ENCODE measurements around the gene DIS3L2.

DIS3L2 gene

GRCh38 chr2:231961349-231962166, at the start of gene DIS3L2:
Gene DIS3L2, plus strand, starts transcription at chr2:231961713. Its CDS starts 53,215 bp downstream, at chr2:232014928.
- peak; percentile 52 for DNase-seq (ENCODE audit: low read depth)

- DNase-seq (ENCODE audit: low read depth), result no peak
Measured at GRCh38 chr2:231914077-231914690, 47.3 kb upstream of the DIS3L2 start.

- no peak for DNase-seq (ENCODE audit: low read depth)
Measured at GRCh38 chr2:231917280-231918066, 44.0 kb upstream of the DIS3L2 start.

- no peak for DNase-seq (ENCODE audit: low read depth)
Measured at GRCh38 chr2:231918501-231919330, 42.8 kb upstream of the DIS3L2 start.

GRCh38 chr2:231919341-231920035, 42.0 kb upstream of the DIS3L2 start:
- DNase-seq (ENCODE audit: low read depth), result no peak

GRCh38 chr2:231920366-231920765, 41.1 kb upstream of the DIS3L2 start:
- no peak for DNase-seq (ENCODE audit: low read depth)

- no peak for DNase-seq (ENCODE audit: low read depth)
Measured at GRCh38 chr2:231920795-231921194, 40.7 kb upstream of the DIS3L2 start.

GRCh38 chr2:231922311-231923009, 39.1 kb upstream of the DIS3L2 start:
- no peak for DNase-seq (ENCODE audit: low read depth)

- no peak for DNase-seq (ENCODE audit: low read depth)
Measured at GRCh38 chr2:231923010-231923344, 38.5 kb upstream of the DIS3L2 start.

- DNase-seq (ENCODE audit: low read depth), result no peak
Measured at GRCh38 chr2:231923951-231924888, 37.3 kb upstream of the DIS3L2 start.

- no peak for DNase-seq (ENCODE audit: low read depth)
Measured at GRCh38 chr2:231924889-231925275, 36.6 kb upstream of the DIS3L2 start.

GRCh38 chr2:231925303-231926179, 36.0 kb upstream of the DIS3L2 start:
- DNase-seq (ENCODE audit: low read depth), result peak; percentile 44

GRCh38 chr2:231926180-231926741, 35.3 kb upstream of the DIS3L2 start, which contains the start of gene NPPC:
Gene NPPC, minus strand, starts transcription at chr2:231926396. Its CDS starts 147 bp downstream, at chr2:231926249.
- DNase-seq (ENCODE audit: low read depth), result peak; percentile 11

- no peak for DNase-seq (ENCODE audit: low read depth)
Measured at GRCh38 chr2:231926761-231927565, 34.5 kb upstream of the DIS3L2 start.

GRCh38 chr2:231927566-231927890, 34.0 kb upstream of the DIS3L2 start:
- DNase-seq (ENCODE audit: low read depth), result no peak

GRCh38 chr2:231928481-231928880, 33.0 kb upstream of the DIS3L2 start:
- DNase-seq (ENCODE audit: low read depth), result no peak
